ENCODE data around the gene HMGN1.

The HMGN1 gene

DNA sequence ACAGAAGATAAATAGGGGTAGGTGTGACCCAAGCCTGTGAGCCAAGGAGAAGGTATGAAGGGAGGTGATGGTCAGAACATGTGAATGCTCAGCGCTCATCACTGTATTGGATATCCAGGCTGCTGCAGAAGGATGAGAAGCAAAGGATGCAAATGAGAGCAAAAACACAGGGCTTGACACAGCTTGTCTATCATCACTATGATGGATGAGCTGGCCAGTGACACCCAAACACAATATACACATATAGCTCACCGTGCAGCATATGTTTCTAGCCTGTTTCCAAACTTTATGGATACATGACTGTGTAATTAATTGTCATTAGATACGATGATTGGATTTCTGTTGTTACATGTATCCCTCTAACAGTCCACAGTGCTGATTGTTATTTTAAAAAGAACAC, 13.8 kb upstream of the HMGN1 start:
- Histone ChIP-seq H3K4me1 (ENCODE audit: control insufficient read depth, insufficient read depth, low read length) (no peaks in the 10 kb centered on the region), H3K27ac (ENCODE audit: low read depth, low read length) (no peak overlapping the region), H3K36me3 (ENCODE audit: control insufficient read depth, insufficient read depth, low read length) (no peaks in the 10 kb centered on the region), H3K27me3 (ENCODE audit: control insufficient read depth, insufficient read depth, low read length) (no peaks in the 10 kb centered on the region), H3K9ac (ENCODE audit: low read length) (no peak overlapping the region), H3K4me3 (ENCODE audit: low read length) (no peak overlapping the region)

GRCh38 chr21:39359382-39359781, 10.5 kb upstream of the HMGN1 start:
- Histone ChIP-seq H3K4me1 (ENCODE audit: control insufficient read depth, insufficient read depth, low read length) (no peaks in the 10 kb centered on the region), H3K9ac (ENCODE audit: low read length) (no peak overlapping the region), H3K36me3 (ENCODE audit: control insufficient read depth, insufficient read depth, low read length) (no peaks in the 10 kb centered on the region)

GRCh38 chr21:39353295-39353694, 4.4 kb upstream of the HMGN1 start:
- H3K9ac ChIP-seq (ENCODE audit: low read length), result no peak overlapping the region

More at GRCh38 chr21:39359382-39359781, 10.5 kb upstream of the HMGN1 start:
- no peaks in the 10 kb centered on the region for H3K27me3 ChIP-seq (ENCODE audit: control insufficient read depth, insufficient read depth, low read length)
- H3K27ac ChIP-seq (ENCODE audit: low read depth, low read length), result no peak overlapping the region
- no peak overlapping the region for H3K4me3 ChIP-seq (ENCODE audit: low read length)

GRCh38 chr21:39350094-39351005, 1.5 kb upstream of the HMGN1 start:
- peak overlapping the region; percentile 88 for H3K4me3 ChIP-seq (ENCODE audit: low read length)
- H3K27ac ChIP-seq (ENCODE audit: low read depth, low read length), result peak overlapping the region; percentile 86
- peak overlapping the region; percentile 81 for H3K9ac ChIP-seq (ENCODE audit: low read length)

More at GRCh38 chr21:39353295-39353694, 4.4 kb upstream of the HMGN1 start:
- Histone ChIP-seq H3K4me1 (ENCODE audit: control insufficient read depth, insufficient read depth, low read length) (no peaks in the 10 kb centered on the region), H3K27me3 (ENCODE audit: control insufficient read depth, insufficient read depth, low read length) (no peaks in the 10 kb centered on the region), H3K4me3 (ENCODE audit: low read length) (no peak overlapping the region), H3K36me3 (ENCODE audit: control insufficient read depth, insufficient read depth, low read length) (no peaks in the 10 kb centered on the region), H3K27ac (ENCODE audit: low read depth, low read length) (no peak overlapping the region)

GRCh38 chr21:39349211-39350093, 564 bp upstream of the HMGN1 start:
- Histone ChIP-seq H3K4me1 (ENCODE audit: control insufficient read depth, insufficient read depth, low read length) (peaks cover 5% of the 10 kb centered on the region), H3K9ac (ENCODE audit: low read length) (peak overlapping the region; percentile 81), H3K27me3 (ENCODE audit: control insufficient read depth, insufficient read depth, low read length) (no peaks in the 10 kb centered on the region), H3K27ac (ENCODE audit: low read depth, low read length) (peak overlapping the region; percentile 86), H3K36me3 (ENCODE audit: control insufficient read depth, insufficient read depth, low read length) (no peaks in the 10 kb centered on the region), H3K4me3 (ENCODE audit: low read length) (peak overlapping the region; percentile 88)

More at GRCh38 chr21:39350094-39351005, 1.5 kb upstream of the HMGN1 start:
- peaks cover 5% of the 10 kb centered on the region for H3K4me1 ChIP-seq (ENCODE audit: control insufficient read depth, insufficient read depth, low read length)
- no peaks in the 10 kb centered on the region for H3K36me3 ChIP-seq (ENCODE audit: control insufficient read depth, insufficient read depth, low read length)
- H3K27me3 ChIP-seq (ENCODE audit: control insufficient read depth, insufficient read depth, low read length), result no peaks in the 10 kb centered on the region

- H3K4me3 ChIP-seq (ENCODE audit: low read length), result peak overlapping the region; percentile 90
- no peaks in the 10 kb centered on the region for H3K27me3 ChIP-seq (ENCODE audit: control insufficient read depth, insufficient read depth, low read length)
- peaks cover 3% of the 10 kb centered on the region for H3K36me3 ChIP-seq (ENCODE audit: control insufficient read depth, insufficient read depth, low read length)
- H3K4me1 ChIP-seq (ENCODE audit: control insufficient read depth, insufficient read depth, low read length), result peaks cover 5% of the 10 kb centered on the region
- H3K27ac ChIP-seq (ENCODE audit: low read depth, low read length), result peak overlapping the region; percentile 76
- H3K9ac ChIP-seq (ENCODE audit: low read length), result peak overlapping the region; percentile 69
Measured at GRCh38 chr21:39348040-39348354, 891 bp downstream of the HMGN1 start.

DNA sequence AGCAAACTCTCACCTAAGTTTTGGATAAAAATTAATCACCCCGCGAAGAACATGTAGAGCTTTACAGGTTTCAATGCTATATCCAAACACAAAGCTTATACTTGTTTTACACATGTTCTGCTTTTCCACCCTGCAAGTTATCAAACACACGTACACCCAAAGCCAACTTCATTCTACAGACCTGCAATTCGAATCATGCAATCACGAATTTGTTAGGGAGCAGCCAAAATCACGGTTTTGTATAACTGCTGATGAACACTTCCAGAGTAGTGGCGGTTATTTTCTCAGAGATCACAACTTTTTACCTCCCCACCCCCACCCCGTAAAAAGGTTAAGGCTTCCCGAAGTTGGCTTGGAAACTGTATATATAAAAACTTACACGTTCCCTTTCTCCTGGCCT, 1.4 kb downstream of the HMGN1 start:
- H3K4me3 ChIP-seq (ENCODE audit: low read length), result peak overlapping the region; percentile 90
- no peaks in the 10 kb centered on the region for H3K27me3 ChIP-seq (ENCODE audit: control insufficient read depth, insufficient read depth, low read length)
- H3K4me1 ChIP-seq (ENCODE audit: control insufficient read depth, insufficient read depth, low read length), result peaks cover 5% of the 10 kb centered on the region
- no peak overlapping the region for H3K9ac ChIP-seq (ENCODE audit: low read length)
- H3K36me3 ChIP-seq (ENCODE audit: control insufficient read depth, insufficient read depth, low read length), result peaks cover 3% of the 10 kb centered on the region
- peak overlapping the region; percentile 76 for H3K27ac ChIP-seq (ENCODE audit: low read depth, low read length)

DNA sequence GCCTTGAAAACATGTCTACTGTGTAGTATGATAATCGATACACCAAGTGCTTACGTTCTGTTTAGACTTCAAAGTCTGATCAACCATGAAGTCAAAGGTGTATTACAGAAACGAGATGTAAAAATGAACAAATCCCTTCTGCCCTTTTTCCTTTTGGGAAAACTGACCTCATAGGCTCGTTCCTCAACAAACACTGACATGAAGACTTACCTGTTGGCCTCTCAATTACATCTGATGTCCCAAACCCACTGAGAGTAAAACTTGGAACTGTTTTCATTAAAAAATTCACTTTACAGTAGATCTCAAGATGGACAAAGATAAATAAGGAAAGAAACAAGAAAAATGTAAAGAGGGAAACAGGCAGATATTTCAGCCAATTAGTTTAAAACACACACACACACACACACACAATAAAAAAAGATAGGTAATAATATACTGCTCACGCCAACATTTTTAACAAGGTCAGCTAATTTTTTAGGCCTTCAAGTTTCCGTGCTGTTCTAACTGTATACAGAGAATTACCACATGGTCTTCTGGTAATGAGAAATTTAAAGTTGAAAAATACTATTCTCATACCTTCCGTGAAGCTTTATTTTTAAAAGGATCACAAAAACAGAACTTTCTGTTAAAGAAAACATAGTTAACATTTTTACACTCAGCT, 2.1 kb downstream of the HMGN1 start:
- no peak overlapping the region for H3K27ac ChIP-seq (ENCODE audit: low read depth, low read length)
- H3K4me1 ChIP-seq (ENCODE audit: control insufficient read depth, insufficient read depth, low read length), result peaks cover 5% of the 10 kb centered on the region
- H3K36me3 ChIP-seq (ENCODE audit: control insufficient read depth, insufficient read depth, low read length), result peaks cover 3% of the 10 kb centered on the region
- H3K27me3 ChIP-seq (ENCODE audit: control insufficient read depth, insufficient read depth, low read length), result no peaks in the 10 kb centered on the region
- no peak overlapping the region for H3K9ac ChIP-seq (ENCODE audit: low read length)
- H3K4me3 ChIP-seq (ENCODE audit: low read length), result no peak overlapping the region

- Histone ChIP-seq H3K27ac (ENCODE audit: low read depth, low read length) (no peak overlapping the region), H3K4me1 (ENCODE audit: control insufficient read depth, insufficient read depth, low read length) (peaks cover 5% of the 10 kb centered on the region), H3K4me3 (ENCODE audit: low read length) (no peak overlapping the region), H3K27me3 (ENCODE audit: control insufficient read depth, insufficient read depth, low read length) (no peaks in the 10 kb centered on the region), H3K36me3 (ENCODE audit: control insufficient read depth, insufficient read depth, low read length) (peaks cover 6% of the 10 kb centered on the region), H3K9ac (ENCODE audit: low read length) (no peak overlapping the region)
Measured at GRCh38 chr21:39346206-39346605, 2.7 kb downstream of the HMGN1 start.

- no peak overlapping the region for H3K4me3 ChIP-seq (ENCODE audit: low read length)
- H3K4me1 ChIP-seq (ENCODE audit: control insufficient read depth, insufficient read depth, low read length), result peaks cover 5% of the 10 kb centered on the region
- H3K27ac ChIP-seq (ENCODE audit: low read depth, low read length), result no peak overlapping the region
- no peaks in the 10 kb centered on the region for H3K27me3 ChIP-seq (ENCODE audit: control insufficient read depth, insufficient read depth, low read length)
- peaks cover 6% of the 10 kb centered on the region for H3K36me3 ChIP-seq (ENCODE audit: control insufficient read depth, insufficient read depth, low read length)
- H3K9ac ChIP-seq (ENCODE audit: low read length), result no peak overlapping the region
Measured at GRCh38 chr21:39345440-39345839, 3.4 kb downstream of the HMGN1 start.

DNA sequence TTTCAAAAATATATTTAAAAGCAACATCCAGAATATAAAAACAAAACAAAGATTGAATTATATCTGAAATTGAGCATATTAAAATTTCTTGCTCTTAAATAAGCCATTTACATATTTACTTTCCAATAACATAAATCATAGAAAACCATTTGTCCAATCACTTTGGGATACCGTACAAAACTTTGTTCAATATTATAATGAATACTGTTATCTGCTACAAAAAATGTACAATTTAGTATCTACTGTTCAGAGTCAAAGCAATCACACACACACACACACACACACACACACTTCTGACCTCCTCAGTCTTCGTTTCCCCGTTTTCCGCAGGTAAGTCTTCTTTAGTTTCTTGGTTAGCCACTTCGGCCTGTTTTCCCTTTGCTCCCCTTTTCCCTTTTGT, 4.0 kb downstream of the HMGN1 start:
- peaks cover 6% of the 10 kb centered on the region for H3K36me3 ChIP-seq (ENCODE audit: control insufficient read depth, insufficient read depth, low read length)
- H3K9ac ChIP-seq (ENCODE audit: low read length), result no peak overlapping the region
- peaks cover 5% of the 10 kb centered on the region for H3K4me1 ChIP-seq (ENCODE audit: control insufficient read depth, insufficient read depth, low read length)
- no peak overlapping the region for H3K27ac ChIP-seq (ENCODE audit: low read depth, low read length)
- H3K27me3 ChIP-seq (ENCODE audit: control insufficient read depth, insufficient read depth, low read length), result no peaks in the 10 kb centered on the region
- no peak overlapping the region for H3K4me3 ChIP-seq (ENCODE audit: low read length)

Measured in rectal smooth muscle tissue (tissue), 1 donor.